ENCODE measurements around the gene RHBDF2. TPM values are rescaled to one million over a fixed set of nuclear protein-coding genes. Genes with fewer than 3 reads are reported as not detected.

RHBDF2 gene
- total and polyA plus RNA-seq, 2 donors (not counting 3 experiments of a cell fraction or from before 2014, with no cell fraction given): 25.5 to 38.5 TPM

DNA sequence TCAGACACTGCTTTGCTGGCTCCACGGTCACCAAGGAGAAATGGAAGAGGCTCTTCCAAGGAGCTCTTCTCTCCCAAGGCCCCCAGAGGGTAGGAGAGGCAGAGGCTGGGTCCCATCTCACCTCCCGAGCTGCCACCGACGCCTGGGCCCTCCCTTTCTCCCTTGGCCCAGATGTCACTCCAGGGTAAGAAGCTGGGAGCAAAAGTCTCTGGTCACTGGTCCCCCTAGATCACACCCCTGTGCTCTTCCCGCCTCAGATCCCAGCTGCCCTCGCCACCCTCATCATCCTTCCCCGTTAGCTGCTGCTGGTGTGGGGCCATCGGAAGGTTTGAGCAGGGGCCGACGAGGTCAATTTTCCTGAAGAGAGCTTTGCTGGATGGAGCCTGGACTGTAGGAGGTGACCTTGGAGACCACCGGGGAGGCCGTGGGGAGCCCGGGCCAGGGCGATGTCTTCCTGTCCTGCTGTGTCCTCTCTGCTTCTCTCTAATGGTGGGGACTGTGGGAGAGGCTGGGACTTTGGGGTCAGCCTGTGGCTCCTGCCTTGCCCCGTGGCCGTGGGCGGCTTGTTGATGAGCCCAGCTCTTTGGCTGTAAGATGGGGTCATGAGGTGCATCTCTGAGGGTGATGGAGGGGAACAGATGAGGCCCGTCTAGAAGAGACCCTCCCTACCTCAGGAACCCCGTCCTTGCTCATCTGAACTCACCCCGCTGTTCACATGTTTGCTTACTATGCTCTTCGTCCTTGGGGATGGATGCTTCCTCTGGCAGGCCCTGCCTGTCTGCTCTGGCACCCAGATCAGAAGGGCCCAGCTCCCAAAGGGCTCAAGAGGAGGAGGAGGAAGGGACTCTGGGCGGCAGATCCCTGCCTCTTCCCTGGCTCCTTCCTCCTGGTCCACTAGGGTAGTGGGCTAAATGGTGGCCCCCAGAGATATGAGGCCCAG, 11.4 kb upstream of the RHBDF2 start:
- intact Hi-C loops (cut with micrococcal nuclease) (no loop called here), dilution Hi-C loops (cut with MboI; ENCODE audit: extremely low pct_ligation_motif_present, low sequenced_read_pairs) (no loop called here)
- Histone ChIP-seq H2AFZ (ENCODE audit: low read depth, low read length) (no peak overlapping the region), H3K4me2 (ENCODE audit: insufficient read depth, low read length) (no peak overlapping the region), H3K79me2 (ENCODE audit: control insufficient read depth, insufficient read depth, low read length) (no peaks in the 10 kb centered on the region), H3K4me1 (ENCODE audit: control insufficient read depth, extremely low read depth, insufficient read depth, low read length) (no peaks in the 10 kb centered on the region), H3K27ac (ENCODE audit: insufficient read depth, low read depth, low read length) (no peak overlapping the region), H3K4me3 (replicated peaks in 1 of 3; ENCODE audit: insufficient read depth in 1 of 3, low read depth in 1 of 3, low read length in 3 of 3) (no peak overlapping the region), H3K36me3 (ENCODE audit: control insufficient read depth in 2 of 2, extremely low read depth in 1 of 2, insufficient read depth in 2 of 2, low read length in 2 of 2) (no peaks in the 10 kb centered on the region), H4K20me1 (replicated peaks; ENCODE audit: control insufficient read depth, extremely low read depth, insufficient read depth, low read length) (no peaks in the 10 kb centered on the region), H3K27me3 (ENCODE audit: control insufficient read depth in 2 of 2, insufficient read depth in 2 of 2, low read length in 2 of 2) (peaks cover 0 to 3% of the 10 kb centered on the region in 2 experiments), H3K9me1 (replicated peaks; ENCODE audit: control insufficient read depth, extremely low read depth, insufficient read depth, low read length) (no peaks in the 10 kb centered on the region), H3K9ac (replicated peaks; ENCODE audit: extremely low read depth, insufficient read depth, low read length) (no peak overlapping the region), H3K9me3 (replicated peaks; ENCODE audit: control insufficient read depth, insufficient read depth, low read length) (no peaks in the 10 kb centered on the region)
- CTCF ChIA-PET: interaction anchor here (0.8 to 2.6 kb wide), 9 partner anchors 10 to 111 kb away, joined by 3 to 13 read pairs (median 5); partner anchors contain the start of gene ST6GALNAC2
- POLR2A ChIA-PET: no interaction called here
- FAIRE-seq (no peak), DNase-seq (ENCODE audit: low read depth, low spot score) (no peak)
- TF ChIP-seq MYC (IDR thresholded peaks at IDR 0.05; ENCODE audit: low read depth, low read length) (no peak), GATA2 (IDR thresholded peaks at IDR 0.05; ENCODE audit: insufficient read depth, insufficient read length, low read depth, low read length) (no peak), FOS (IDR thresholded peaks at IDR 0.05; ENCODE audit: borderline replicate concordance, insufficient read depth, low read length) (no peak), MAX (IDR thresholded peaks at IDR 0.05; ENCODE audit: insufficient read depth, insufficient read length) (no peak), JUN (IDR thresholded peaks at IDR 0.05; ENCODE audit: borderline replicate concordance, insufficient read depth, insufficient read length, low read depth) (no peak), POLR2A (IDR thresholded peaks at IDR 0.05; ENCODE audit: low read depth, low read length) (no peak), POLR2AphosphoS5 (IDR thresholded peaks at IDR 0.05; ENCODE audit: insufficient read depth, low read depth, low read length) (no peak), EZH2 (IDR thresholded peaks at IDR 0.05; ENCODE audit: borderline replicate concordance, low read depth, low read length, severe bottlenecking) (no peak)
- TF ChIP-seq, protein P1, sequence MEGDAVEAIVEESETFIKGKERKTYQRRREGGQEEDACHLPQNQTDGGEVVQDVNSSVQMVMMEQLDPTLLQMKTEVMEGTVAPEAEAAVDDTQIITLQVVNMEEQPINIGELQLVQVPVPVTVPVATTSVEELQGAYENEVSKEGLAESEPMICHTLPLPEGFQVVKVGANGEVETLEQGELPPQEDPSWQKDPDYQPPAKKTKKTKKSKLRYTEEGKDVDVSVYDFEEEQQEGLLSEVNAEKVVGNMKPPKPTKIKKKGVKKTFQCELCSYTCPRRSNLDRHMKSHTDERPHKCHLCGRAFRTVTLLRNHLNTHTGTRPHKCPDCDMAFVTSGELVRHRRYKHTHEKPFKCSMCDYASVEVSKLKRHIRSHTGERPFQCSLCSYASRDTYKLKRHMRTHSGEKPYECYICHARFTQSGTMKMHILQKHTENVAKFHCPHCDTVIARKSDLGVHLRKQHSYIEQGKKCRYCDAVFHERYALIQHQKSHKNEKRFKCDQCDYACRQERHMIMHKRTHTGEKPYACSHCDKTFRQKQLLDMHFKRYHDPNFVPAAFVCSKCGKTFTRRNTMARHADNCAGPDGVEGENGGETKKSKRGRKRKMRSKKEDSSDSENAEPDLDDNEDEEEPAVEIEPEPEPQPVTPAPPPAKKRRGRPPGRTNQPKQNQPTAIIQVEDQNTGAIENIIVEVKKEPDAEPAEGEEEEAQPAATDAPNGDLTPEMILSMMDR (IDR thresholded peaks at IDR 0.05; ENCODE audit: extremely low read depth in 1 of 2, insufficient read depth in 1 of 2, low read depth in 1 of 2, low read length in 2 of 2): no peak
- no TSS peak for BruUV-seq (replicated peaks)
